DMS53 (cell line): Measurements from ENCODE around the gene APH1B.
"Not testable (repeated sequence)": the region's sequence is repeated elsewhere in the genome, so short reads cannot be mapped to it uniquely, and the experiment has no call there.

Experiments used
- DNase-seq: peaks from one replicate; lab custom pipeline; 2025; lab: John Stamatoyannopoulos, UW

Gene APH1B

DNA sequence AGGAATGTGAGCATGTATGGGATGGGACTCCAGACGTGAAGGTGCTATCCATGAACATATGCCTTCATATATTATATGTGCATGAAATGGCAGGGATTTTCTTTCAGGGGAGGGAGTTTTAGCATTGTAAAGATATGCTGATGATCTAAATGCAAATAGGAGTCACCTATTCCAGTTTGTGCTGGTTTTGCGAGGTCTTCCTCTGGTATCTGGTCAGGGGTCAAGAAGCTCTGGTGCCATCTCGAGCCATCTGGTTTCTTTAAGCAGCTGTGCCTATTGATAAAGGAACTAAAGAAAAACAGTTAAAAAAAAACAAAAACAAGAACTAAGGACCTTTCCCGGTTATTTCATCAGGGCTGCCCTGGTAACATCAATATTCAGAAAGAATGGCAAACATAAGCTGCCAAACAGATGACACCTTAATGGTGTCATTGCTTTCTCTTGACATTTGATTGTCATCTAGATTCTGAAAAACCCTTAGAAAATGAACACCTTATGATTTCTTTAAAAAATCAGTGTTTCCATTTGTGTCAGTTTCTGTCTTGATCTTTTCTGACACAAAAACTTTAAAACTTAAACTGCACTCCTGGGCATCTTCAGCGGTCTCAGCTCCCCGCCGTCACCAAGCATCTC is 22.7 kb downstream of the APH1B start:
- DNase-seq: no peak

DNA sequence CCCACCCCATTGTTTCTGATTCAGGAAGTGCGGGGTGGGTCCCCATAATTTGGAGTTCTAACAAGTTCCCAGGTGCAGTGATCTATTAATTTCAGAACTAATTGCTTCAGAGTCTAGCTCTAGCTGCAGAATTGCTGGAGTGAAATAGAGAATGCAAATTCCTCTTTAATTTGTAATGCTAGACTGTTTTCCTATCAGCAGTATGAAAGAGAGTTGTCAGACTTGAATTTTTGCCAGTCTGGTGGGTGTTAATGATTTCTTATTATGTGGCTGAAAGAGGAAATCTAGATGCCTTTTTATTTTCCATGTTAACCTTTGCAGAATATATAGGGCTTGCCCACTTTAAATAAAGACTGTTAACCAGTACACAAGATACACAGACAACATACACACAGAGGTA is 23.7 kb downstream of the APH1B start:
- DNase-seq: no peak

DNA sequence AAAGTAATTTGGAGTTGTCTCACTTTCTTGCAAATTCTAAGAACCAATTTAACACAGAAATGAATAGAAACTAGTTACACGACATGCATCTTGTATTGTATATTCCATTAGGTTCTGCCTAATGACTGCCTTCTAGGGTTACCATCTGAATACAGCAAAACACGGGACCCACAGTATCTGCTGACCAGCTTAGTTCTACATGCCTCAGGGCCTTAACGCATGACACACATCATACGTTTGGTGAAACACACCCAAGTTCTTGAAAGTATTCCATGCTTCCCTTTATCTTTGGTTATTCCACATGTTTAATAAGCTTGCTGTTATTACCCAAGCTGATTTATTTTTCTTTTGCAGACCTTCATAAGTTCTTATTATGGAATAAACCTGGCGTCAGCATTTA is 27.9 kb downstream of the APH1B start:
- DNase-seq: no peak

DNA sequence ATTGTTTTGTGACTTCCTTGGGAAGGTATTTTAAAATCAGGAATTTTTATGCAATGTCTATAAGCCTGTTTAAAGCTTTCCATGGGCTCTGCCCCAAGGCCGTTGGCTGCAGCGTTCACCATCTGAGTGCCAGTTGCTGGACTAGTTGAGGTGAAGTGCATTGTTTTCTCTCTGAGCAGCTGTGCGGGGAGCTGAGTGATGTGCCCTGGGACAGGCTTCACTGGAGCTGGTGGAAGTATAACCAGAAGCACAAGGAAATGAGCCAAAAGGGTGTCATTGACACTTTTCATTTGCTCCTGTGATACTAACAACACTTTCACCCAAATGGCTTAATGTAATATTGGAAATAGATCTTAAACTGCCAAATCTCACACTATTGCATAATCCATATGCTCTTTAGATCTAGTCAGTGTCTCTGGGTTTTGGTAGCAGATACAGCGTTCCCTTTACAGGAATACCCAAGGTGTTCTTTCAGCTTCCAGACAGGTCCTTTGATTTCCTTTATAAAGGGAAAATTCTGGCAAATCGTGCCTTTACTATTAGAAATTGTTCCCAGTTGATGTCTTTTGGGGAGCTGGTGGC is 29.2 kb downstream of the APH1B start:
- DNase-seq: peak; percentile 35

DNA sequence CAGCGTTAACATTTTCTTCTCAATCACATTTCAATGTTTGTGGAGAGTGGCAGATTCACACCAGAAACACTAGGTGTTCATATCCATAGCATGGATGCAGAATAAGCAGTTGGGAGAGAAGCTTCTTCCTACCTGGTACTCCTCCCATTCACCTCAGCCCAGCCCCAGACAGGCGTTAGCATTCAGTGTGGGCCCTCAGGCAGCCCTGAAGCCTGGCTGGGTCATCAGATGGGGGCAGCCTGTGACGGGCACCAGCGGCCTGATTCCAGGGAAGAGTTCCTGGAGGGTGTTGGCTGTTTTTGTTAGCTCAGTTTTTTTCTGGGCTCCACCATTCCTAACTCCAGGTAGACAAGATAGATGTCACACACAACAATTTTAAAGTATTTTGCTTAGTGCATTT is 31.1 kb downstream of the APH1B start:
- no peak for DNase-seq

DNA sequence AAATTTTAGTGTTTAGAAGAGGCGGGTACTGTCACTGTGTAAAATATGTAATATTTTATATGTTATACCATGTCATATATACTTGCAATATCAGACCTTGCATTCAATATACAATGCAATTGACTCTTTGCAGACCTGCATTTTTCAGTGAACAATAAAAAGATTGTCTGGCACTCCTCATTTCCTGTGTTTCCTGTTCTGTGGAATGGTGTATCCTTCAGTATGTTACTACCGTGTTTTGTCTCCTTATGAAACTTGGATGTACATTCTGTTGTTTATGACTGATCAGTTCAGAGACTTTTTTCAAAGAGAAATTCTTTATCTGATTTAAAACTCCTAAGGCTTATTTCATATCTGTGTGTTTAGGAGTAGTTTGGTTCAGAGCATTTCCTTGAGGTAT is 31.5 kb downstream of the APH1B start:
- no peak for DNase-seq

DNA sequence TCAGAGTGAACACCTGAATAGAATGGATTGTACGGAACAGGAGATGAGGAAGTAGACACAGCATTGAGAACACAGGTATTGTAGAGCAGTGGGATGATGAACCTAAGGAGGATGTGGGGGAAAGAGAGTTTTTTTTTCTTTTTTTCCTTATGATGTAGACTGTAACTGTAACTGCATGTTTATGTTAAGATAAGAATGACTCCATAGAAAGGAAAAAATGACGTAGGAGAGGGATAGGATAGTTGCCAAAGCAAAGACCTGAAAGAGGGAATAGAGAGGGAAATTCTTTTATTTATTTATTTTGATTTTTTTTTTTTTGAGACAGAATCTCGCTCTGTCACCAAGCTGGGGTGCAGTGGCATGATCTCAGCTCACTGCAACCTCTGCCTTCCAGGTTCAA is 33.2 kb downstream of the APH1B start:
- DNase-seq: no peak

DNA sequence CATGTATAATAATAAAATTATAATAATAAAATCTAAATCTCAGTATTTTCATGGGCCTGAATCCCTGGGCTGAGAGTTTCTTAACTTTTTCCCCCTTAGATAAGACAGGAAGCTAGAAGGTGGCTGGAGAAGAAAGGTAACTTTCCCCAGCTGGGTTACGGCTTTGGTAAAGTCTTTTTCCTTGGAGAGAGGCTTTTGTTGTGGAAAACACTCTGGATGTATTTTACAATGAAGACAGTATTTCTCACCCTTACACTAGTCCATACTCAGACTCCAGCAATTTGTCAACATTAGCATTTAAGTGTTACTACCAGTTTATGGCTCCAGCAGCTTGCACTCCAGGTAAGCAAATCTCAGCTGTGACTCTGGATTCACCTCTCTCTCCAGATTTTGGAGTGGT is 34.9 kb downstream of the APH1B start:
- DNase-seq: no peak

DNA sequence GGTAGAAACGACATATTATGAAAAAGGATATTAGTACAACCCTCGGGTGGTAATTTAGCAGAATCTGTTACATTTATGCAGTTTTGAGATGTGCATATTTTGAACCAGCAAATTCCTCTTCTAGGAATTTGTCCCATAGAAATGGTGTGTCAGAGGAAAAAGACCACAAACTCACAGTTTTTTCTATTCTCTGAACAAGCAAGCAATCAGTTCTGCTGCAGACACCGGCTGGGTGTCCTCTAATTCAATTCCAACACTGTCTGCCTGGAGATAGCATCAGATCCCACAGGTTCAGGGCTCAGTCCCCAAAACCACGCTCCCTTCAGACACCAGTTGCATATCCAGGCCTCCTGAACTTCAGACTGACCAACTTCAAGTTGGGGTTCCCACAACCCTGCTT is 36.4 kb downstream of the APH1B start:
- no peak for DNase-seq

DNA sequence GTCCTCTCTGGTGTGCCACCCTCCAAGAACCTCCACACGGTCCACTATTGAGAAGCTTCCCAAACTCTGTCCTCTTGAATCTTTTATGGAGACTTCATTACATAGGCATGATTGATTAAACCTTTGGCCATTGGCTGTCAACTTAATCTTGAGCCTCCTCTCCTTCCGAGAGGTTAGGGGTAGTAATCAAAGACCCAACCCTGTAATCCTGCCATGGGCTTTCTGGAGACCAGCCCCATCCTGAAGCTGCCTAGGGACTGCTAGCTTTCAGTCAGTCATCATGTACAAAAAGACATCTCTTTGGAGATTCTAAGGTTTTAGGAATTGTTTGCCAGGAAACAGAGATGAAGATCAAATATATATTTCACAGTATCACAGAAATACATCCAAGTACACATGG is 37.0 kb downstream of the APH1B start:
- DNase-seq: no peak

DNA sequence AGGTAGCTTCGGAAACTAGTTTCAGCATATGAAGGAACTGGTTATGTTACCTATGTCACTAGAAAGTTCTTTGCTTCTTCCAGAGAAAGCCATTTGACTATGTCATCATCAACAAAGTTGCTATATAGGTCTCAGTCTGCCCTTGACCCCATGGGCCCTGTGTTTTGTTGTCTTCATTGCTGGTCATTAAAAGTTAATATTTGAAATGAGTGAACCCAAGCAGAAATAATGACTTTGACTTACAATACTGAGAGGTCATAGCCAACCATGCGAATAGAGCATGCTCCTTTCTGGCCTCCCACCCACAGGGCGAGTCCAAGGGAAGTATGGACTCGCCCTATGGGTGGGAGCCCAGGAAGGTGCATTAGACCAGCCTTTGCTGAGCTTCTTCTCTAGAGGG is 40.9 kb downstream of the APH1B start:
- DNase-seq: no peak

DNA sequence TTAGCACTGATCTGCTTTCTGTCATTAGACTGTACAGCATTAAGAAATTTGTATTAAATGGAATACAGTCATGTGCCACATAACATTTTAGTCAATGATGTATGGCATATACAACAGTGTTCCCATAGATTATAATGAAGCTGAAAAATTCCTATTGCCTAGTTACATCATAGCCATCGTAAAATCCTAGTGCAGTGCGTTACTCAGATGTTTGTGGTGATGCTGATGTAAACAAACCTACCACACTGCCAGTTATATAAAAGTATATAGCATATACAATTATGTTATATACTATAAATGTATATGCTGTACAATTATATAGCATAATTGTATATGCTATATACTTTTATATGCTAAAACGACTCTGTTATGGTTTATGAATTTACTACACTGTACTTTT is 41.7 kb downstream of the APH1B start:
- DNase-seq: no peak

DNA sequence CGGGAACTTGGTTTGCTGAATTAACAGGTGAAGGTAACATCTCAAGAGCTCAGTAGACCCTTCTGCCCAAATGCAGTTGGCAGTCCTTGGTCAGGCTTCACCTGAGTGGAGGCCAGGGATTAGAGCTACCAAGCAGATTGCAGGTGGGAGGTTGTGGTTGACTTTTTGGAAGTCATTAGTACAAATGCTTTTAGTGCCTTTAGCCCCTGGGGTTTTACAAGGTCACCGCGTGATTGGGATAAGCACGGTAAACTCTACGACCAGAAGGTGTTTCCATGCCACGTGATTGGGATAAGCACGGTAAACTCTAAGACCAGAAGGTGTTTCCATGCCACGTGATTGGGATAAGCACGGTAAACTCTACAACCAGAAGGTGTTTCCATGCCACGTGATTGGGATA is 43.0 kb downstream of the APH1B start:
- not testable (repeated sequence) for DNase-seq

DNA sequence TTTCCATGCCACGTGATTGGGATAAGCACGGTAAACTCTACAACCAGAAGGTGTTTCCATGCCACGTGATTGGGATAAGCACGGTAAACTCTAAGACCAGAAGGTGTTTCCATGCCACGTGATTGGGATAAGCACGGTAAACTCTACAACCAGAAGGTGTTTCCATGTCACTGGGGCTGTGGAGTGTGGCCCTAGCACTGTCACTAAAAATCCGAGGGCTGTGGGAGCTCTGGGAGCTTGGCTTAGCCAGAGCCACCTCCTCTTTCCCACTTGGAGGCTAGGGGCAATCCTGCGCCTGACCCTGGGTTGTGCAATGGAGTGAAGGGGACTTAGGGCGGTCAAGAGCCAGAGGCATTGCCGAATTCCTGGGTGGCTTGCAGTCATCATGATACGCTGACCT is 43.6 kb downstream of the APH1B start:
- DNase-seq: not testable (repeated sequence)

DNA sequence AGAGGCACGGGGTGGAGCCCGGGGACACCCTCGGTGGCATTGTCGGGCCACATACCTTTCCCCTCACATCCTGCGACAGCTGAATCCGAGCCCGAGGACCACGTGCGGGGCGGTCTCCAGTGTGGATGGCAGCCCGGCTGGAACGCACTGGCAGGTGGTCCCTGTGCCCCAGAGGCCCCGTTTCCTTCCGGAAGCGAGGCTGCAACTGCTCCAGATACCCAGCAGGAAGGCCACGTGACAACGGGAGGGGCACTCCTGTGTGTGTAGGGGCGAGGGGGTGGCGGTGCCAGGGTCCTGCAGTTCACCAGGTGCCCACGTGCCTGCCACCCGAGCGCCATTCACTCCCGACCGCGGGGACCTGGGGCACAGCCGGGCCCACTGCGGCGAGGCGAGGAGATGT is 44.1 kb downstream of the APH1B start:
- no peak for DNase-seq

DNA sequence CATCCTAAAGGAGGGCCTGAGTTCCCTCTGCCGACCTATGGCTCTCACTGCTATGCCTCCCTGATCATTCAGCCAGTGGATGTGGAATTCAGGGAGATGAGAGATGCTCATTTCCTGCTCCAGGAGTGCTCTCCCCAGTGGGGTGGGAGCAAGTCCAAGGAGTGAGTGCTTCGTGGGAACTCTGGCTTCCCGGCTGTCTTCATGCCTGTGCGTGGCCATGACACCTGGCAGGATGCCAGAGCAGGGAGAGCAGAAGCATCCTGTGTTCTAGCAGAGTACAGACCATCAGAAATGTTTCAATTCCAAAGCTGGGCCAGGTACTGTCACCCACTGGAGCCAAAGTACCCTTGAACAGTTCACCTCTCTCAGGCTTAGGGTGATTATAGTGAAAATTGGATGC is 45.1 kb downstream of the APH1B start:
- peak; percentile 22 for DNase-seq

DNA sequence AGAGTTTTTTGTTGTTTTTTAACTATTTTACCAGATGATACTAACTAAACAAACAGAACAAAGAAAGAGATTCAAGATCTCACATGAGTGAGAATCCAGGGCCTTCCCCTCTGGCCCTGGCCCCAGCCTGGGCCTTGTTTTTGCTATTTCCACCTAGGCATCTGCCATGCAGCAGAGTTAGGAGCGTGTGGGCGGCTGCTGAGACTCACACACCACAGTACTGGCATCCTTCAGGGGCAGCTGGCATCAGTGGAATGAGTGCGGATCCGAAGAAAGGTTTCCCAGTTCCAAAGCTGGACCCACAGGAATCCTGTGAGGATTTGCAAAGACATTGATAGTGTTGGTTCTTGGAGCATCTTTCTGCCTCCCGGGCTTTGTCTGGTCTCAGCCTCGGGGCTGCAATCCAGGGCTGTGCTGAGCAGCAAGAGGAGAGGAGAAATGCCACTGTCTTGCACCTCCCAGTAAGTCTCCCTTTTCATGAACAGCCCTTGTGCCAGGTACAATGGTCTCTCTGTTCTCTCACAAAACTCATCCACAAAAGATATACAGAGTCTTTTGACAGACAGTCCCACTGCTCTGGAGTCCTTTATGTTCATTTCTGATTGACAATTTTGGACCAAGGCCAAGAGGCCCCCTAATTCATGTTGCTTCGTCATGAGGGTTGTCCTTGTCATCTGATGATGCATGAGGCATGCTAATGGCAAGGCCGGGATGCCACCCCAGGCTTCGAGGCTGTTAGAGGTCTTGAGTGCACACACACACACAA is 46.6 kb downstream of the APH1B start:
- DNase-seq: no peak

DNA sequence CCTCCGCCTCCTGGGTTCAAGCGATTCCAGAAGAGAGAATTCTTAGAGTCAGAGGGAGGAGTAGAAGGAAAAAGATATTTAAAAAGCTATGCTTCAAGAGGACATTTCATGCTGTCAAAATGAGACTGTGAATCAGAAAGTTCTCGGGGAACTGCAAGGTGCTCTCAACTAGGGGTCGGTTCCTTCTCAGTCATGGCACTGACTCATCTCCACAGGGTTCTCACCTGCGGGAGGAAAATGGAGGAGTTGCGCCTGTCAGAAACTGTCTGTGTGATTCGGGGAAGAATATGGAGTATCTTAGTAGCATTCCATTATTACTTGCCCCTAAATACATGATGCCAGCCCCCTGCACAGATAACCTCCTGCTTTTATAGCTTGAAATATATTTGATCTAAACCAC is 47.4 kb downstream of the APH1B start:
- no peak for DNase-seq

DNA sequence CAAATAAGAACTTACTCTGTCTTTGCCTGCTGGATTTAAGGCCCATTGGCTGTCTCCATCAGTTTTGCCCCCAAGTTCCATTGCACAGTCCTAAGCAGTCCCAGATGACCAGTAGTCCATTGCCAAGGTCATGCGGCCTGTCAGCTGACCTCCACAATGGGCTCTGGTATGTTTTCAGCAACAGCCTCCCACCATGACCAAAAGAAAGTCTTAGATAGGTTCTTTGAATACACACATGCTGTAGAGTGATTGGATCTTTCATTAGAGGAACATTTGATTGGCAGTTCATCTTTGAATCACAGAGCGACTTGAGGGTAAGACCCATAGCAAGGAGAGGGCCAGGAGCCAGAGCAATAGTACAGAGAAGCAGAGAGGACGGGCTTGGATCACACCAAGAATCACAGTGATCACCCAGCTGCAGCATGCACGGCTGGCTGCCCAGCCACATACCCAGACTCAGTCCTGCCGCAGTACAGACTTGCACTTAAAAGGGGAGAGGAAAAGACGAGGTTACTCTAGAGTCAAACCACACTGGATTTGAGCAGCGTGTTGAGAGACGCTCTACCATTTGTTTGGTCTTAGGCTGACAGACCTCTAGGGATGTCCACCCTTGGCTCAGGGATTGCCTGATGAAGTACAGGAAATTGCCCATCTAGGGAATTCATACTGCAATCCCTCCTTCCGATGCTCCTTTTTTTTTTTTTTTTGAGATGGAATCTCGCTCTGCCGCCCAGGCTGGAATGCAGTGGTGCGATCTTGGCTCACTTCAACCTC is 50.4 kb downstream of the APH1B start:
- DNase-seq: no peak

DNA sequence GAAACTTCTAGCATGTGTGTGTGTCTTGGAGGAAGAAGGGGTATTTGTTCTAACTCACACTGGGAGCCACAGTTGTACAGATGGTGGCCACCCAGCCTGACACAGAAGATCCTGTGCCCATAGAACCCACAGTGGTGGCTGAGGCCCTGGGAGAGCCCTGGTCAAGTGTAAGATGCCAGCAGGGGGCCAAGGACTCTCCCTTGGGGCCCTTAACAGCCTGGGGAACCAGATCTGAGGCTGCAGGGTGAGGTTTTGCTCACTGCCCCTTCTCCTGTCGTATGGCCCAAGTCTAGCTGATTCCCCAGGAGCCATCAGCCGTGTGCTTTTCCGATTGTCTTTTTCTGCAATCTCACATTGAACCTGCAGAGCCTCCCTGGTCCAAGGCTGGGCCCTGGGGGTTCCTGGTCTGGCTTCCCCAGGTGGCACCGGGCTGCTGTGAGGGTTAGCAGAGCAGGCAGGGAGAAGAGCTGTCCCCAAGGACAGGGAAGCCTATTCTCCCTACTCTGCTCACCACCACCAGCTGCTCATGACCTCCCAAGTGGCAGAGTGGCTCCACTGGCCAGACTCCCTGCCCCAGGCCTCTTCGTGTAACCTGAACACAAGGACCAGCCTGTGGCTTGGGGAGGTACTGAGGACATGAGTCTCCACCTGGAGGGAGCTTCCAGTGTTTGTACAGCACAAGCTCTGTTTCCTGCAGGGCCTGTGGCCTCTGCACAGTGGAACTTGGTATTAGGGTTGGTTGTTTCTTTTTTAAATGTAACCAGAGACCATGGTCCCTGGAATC is 52.4 kb downstream of the APH1B start:
- DNase-seq: peak; percentile 49

DNA sequence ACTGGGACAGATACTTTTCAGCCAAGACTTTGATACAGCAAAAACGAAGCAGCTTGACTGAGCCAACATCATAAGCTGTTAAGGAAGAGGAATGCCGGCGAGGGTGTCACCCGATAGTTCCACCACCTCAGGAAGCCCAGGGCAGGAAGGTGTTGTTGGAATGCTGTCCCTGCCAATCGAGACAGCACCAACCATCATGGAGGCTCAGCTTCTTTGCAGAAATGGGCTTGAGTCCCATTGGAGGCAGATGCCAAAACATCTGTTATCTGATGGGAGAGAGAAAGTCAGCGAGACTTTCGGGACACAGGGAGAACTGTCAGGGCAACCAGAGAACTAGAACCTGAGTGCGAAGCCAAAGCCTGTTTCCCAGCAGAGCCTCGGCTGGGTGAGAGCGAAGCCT is 53.5 kb downstream of the APH1B start:
- DNase-seq: no peak

DNA sequence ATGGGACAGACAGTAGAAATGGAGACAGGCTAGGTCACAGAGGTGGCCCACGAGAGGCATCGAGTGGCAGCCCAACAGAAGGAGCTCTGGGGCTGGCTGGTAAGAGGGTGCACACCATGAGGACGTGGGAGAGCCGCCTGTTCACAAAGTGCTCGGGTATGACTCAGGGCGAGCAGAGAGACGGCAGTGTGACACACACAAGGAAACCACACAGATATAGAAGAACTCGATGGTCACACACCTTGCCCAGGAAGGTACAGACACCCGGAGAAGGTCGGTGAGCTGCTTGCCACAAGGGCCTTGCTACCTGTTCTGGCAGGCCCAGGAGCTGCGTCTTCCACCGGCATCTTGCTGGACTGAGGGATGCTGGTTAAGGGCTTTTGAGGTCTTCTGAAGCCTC is 54.1 kb downstream of the APH1B start:
- peak; percentile 21 for DNase-seq
